GM12878 (cell line): ENCODE measurements around the gene KARS1. TPM values are rescaled to one million over a fixed set of nuclear protein-coding genes. Genes with fewer than 3 reads are reported as not detected.

Experiments
- ATAC-seq: fragments of 200-7000 bp; cut with Tn5 transposase; 3 replicates; pipeline ENCODE4 v1.9.1; 2020; ENCODE audit warnings: mild to moderate bottlenecking, moderate library complexity
- BruUV-seq: library from RNA; stranded (reverse); fragments of 400-500 nt; replicated peaks from 2 replicates; lab custom pipeline; 2021; lab: Mats Ljungman, UMichigan
- CTCF ChIA-PET: fragments of 300-600 bp; sonication (Branson Sonifier 250); formaldehyde crosslinking; extraction: SDS; loops from one replicate; lab custom pipeline; 2021; ENCODE audit warnings: inconsistent platforms; lab: Yijun Ruan, JAX
- POLR2A ChIA-PET: fragments of 350-600 bp; formaldehyde crosslinking; extraction: SDS; loops from one replicate; lab custom pipeline; 2021; ENCODE audit warnings: inconsistent platforms; lab: Charles Lee
- RAD21 ChIA-PET: fragments of 300-600 bp; sonication (Branson Sonifier 250); formaldehyde crosslinking; loops from one replicate; lab custom pipeline; 2023; ENCODE audit warnings: antibody characterized with exemption; ENCODE audit not compliant: unreplicated experiment; lab: Charles Lee
- SMC1A ChIA-PET: fragments of 300-600 bp; sonication (Branson Sonifier 250); formaldehyde crosslinking; loops from one replicate; lab custom pipeline; 2023; ENCODE audit not compliant: unreplicated experiment, uncharacterized antibody; lab: Charles Lee
- DNase-seq: peaks from one replicate; pipeline ENCODE4 v3.0.0-alpha.2; 2011; ENCODE audit warnings: low read depth, low spot score
- FAIRE-seq: peaks from 3 replicates; lab custom pipeline; 2011; peaks lifted over from hg19 to GRCh38; lab: Jason Lieb, UNC
- H2AFZ ChIP-seq: 2 replicates; pipeline ENCODE4 v1.6.0; 2011; ENCODE audit warnings: low read depth, low read length, control low read depth; ENCODE audit not compliant: control insufficient read depth
- H3K27ac ChIP-seq: 2 replicates; pipeline ENCODE4 v1.5.1; 2011; ENCODE audit warnings: control low read depth; ENCODE audit not compliant: control insufficient read depth, insufficient read depth
- H3K27me3 ChIP-seq, 2 experiments: replicated peaks in 1 of 2; 2 replicates each; pipeline versions ENCODE4 v1.6.0 to v1.6.1; 2011; ENCODE audit warnings: low read length in 1 of 2; ENCODE audit not compliant: control insufficient read depth in 2 of 2, insufficient read depth in 2 of 2
- H3K36me3 ChIP-seq, 2 experiments: 2 replicates each; pipeline ENCODE4 v1.5.1; 2011; ENCODE audit warnings: low read length in 1 of 2; ENCODE audit not compliant: control insufficient read depth in 2 of 2, insufficient read depth in 2 of 2
- H3K4me1 ChIP-seq: 2 replicates; pipeline ENCODE4 v1.6.1; 2011; ENCODE audit warnings: mild to moderate bottlenecking, low read length, moderate library complexity, mixed read lengths; ENCODE audit not compliant: control insufficient read depth, insufficient read depth
- H3K4me2 ChIP-seq: 2 replicates; pipeline ENCODE4 v1.6.0; 2011; ENCODE audit warnings: control low read depth; ENCODE audit not compliant: control insufficient read depth, insufficient read depth
- H3K4me3 ChIP-seq: fragments of 200-600 bp; sonication (generic); 2 replicates; pipeline ENCODE4 v1.5.1; 2016
- H3K79me2 ChIP-seq: 2 replicates; pipeline ENCODE4 v1.6.0; 2011; ENCODE audit warnings: low read length; ENCODE audit not compliant: control insufficient read depth, insufficient read depth
- H3K9ac ChIP-seq: 2 replicates; pipeline ENCODE4 v1.8.0; 2011; ENCODE audit warnings: low read length, control low read depth, mixed read lengths; ENCODE audit not compliant: control insufficient read depth, insufficient read depth
- H3K9me3 ChIP-seq: replicated peaks from 3 replicates; pipeline ENCODE4 v1.5.1; 2011; ENCODE audit warnings: mild to moderate bottlenecking, low read length; ENCODE audit not compliant: control insufficient read depth, insufficient read depth
- H4K20me1 ChIP-seq: 2 replicates; pipeline ENCODE4 v1.6.0; 2011; ENCODE audit not compliant: control insufficient read depth, insufficient read depth
- CUX1 ChIP-seq: IDR thresholded peaks from 2 replicates; pipeline ENCODE4 v1.6.1; 2012; ENCODE audit warnings: improper control_type of control experiment, low read depth, low read length; ENCODE audit not compliant: insufficient replicate concordance
- ETV6 ChIP-seq, 2 experiments: fragments of 450-650 bp in 1 of 2; IDR thresholded peaks in 1 of 2; conservative IDR thresholded peaks in 1 of 2; 2 replicates each; pipeline ENCODE4 v1.6.1; 2014; ENCODE audit warnings: antibody characterized with exemption in 1 of 2, borderline replicate concordance in 1 of 2, low read depth in 1 of 2, mild to moderate bottlenecking in 1 of 2, moderate library complexity in 1 of 2
- GATAD2B ChIP-seq: fragments of 450-650 bp; conservative IDR thresholded peaks from 2 replicates; pipeline ENCODE4 v1.6.1; 2017; ENCODE audit warnings: low read depth, mild to moderate bottlenecking, moderate library complexity
- IRF4 ChIP-seq: IDR thresholded peaks from 2 replicates; pipeline ENCODE4 v1.6.1; 2011; ENCODE audit warnings: low read depth, low read length
- JUNB ChIP-seq: IDR thresholded peaks from 2 replicates; pipeline ENCODE4 v1.6.1; 2016; ENCODE audit warnings: antibody characterized with exemption, mild to moderate bottlenecking
- JUND ChIP-seq: IDR thresholded peaks from 2 replicates; pipeline ENCODE4 v1.6.1; 2012; ENCODE audit warnings: low read depth, mild to moderate bottlenecking, low read length, improper control_type of control experiment, moderate library complexity
- KLF5 ChIP-seq: fragments of 450-650 bp; IDR thresholded peaks from 2 replicates; pipeline ENCODE4 v1.6.1; 2014; ENCODE audit warnings: mild to moderate bottlenecking; ENCODE audit not compliant: partially characterized antibody
- MTA2 ChIP-seq: fragments of 450-650 bp; IDR thresholded peaks from 2 replicates; pipeline ENCODE4 v1.6.1; 2016; ENCODE audit warnings: low read depth, mild to moderate bottlenecking, moderate library complexity
- PRDM15 ChIP-seq: fragments of 450-650 bp; formaldehyde crosslinking; IDR thresholded peaks from 2 replicates; pipeline ENCODE4 v1.4.0; 2020; ENCODE audit warnings: mild to moderate bottlenecking, moderate library complexity
- STAT3 ChIP-seq: IDR thresholded peaks from 2 replicates; pipeline ENCODE4 v1.6.1; 2011; ENCODE audit warnings: low read depth, low read length, improper control_type of control experiment
- ZBTB4 ChIP-seq: fragments of 450-650 bp; formaldehyde crosslinking; IDR thresholded peaks from 2 replicates; pipeline ENCODE4 v1.4.0; 2022; ENCODE audit warnings: mild to moderate bottlenecking, moderate library complexity
- WGBS: methylation state at CpG from one replicate; pipeline ENCODE4 v1.1.6; 2016; ENCODE audit warnings: low lambda C conversion rate; ENCODE audit not compliant: insufficient replicate concordance, insufficient coverage; ENCODE audit errors: missing lambda C conversion rate; 5-methylcytosine and 5-hydroxymethylcytosine counted together
- in situ Hi-C: fragments of 300-500 bp; cut with MboI; formaldehyde crosslinking; loops from 9 replicates; pipeline ENCODE4 v1.14.3; 2018; ENCODE audit warnings: mixed read lengths
- intact Hi-C: fragments of 100-400 bp; cut with micrococcal nuclease; formaldehyde crosslinking; loops from one replicate; pipeline ENCODE4 v1.14.2; 2022; ENCODE audit not compliant: unreplicated experiment
- polyA plus RNA-seq, 11 experiments: library from polyadenylated mRNA; depleted of rRNA in 4 of 11; unstranded in 6 of 11; stranded (reverse) in 5 of 11; fragments of >200 nt; fragmentation: Nextera tagmentation in 4 of 11; fragmentation: Illumina TruSeq in 1 of 11; extraction: Ambion mirVana in 4 of 11; extraction: Trizol in 1 of 11; gene quantifications; 1 replicate in 1 of 11; 2 replicates in 10 of 11; pipeline versions ENCODE4 v1.2.1 to v1.2.3, GENCODE V29; 2011 to 2016; ENCODE audit warnings: inconsistent platforms in 2 of 11, missing spikeins in 2 of 11, low read depth in 1 of 11
- total RNA-seq, 4 experiments: library from RNA; depleted of rRNA in 3 of 4; stranded (reverse); fragments of >200 nt in 3 of 4; fragmentation: Illumina TruSeq in 1 of 4; extraction: Trizol in 1 of 4; gene quantifications; 2 replicates each; pipeline versions ENCODE4 v1.2.1 to v1.2.3, GENCODE V29; 2013 to 2021

The KARS1 gene
- total and polyA plus RNA-seq, 10 of the 15 experiments (the other 5 are each of a cell fraction or from before 2014, with no cell fraction given) = 187 to 312 (median 211) TPM

GRCh38 chr16:75628351-75628750 lies 19.1 kb downstream of the KARS1 start:
- BruUV-seq = no TSS peak
- DNase-seq = no peak
- in situ Hi-C loops = loop anchor here (10.0 kb wide), 1 partner anchor 164 kb away; the partner anchor contains the start of gene TMEM170A
- Histone ChIP-seq H3K4me3 (no peak overlapping the region), H2AFZ (no peak overlapping the region), H3K9ac (no peak overlapping the region), H3K9me3 (no peaks in the 10 kb centered on the region), H3K79me2 (no peaks in the 10 kb centered on the region), H3K36me3 (peaks cover 21 to 51% of the 10 kb centered on the region in 2 experiments), H3K27ac (no peak overlapping the region), H3K4me1 (no peaks in the 10 kb centered on the region), H3K27me3 (no peaks in the 10 kb centered on the region), H4K20me1 (no peaks in the 10 kb centered on the region), H3K4me2 (no peak overlapping the region)
- ChIA-PET RAD21 (no interaction called here), CTCF (interaction anchor here (0.6 kb wide), 1 partner anchor 209 kb away, joined by 3 read pairs; no protein-coding TSS in a partner anchor), POLR2A (no interaction called here), SMC1A (no interaction called here)
- no peak for FAIRE-seq
- intact Hi-C loops = no loop called here
- WGBS = 98% methylated on average over 4 of the region's 4 CpGs
- ATAC-seq = no peak
- no peak for TF ChIP-seq GATAD2B
- TF ChIP-seq JUND = no peak
- TF ChIP-seq IRF4 = no peak
- no peak for TF ChIP-seq PRDM15 (CRISPR knock-in tag)
- no peak for TF ChIP-seq KLF5
- TF ChIP-seq MTA2 = no peak
- TF ChIP-seq ZBTB4 (CRISPR knock-in tag) = no peak
- no peak for TF ChIP-seq CUX1
- TF ChIP-seq STAT3 = no peak
- TF ChIP-seq ETV6 (conservative IDR thresholded peaks at IDR 0.05 in 1 of 2, IDR thresholded peaks at IDR 0.05 in 1 of 2; ENCODE audit: borderline replicate concordance in 1 of 2, low read depth in 1 of 2) = no peak
- no peak for TF ChIP-seq JUNB
